GM18868 (cell line): Measurements from ENCODE around the gene BYSL.

Experiments
- ATAC-seq: cut with Tn5 transposase; IDR thresholded peaks from one replicate; pipeline ENCODE4 v1.9.1; 2021; ENCODE audit warnings: mild to moderate bottlenecking, moderate library complexity; ENCODE audit not compliant: unreplicated experiment

Gene BYSL

GRCh38 chr6:41914869-41915530, 6.3 kb upstream of the BYSL start:
- no peak for ATAC-seq

- ATAC-seq, result no peak
Measured at GRCh38 chr6:41917528-41917927, 3.8 kb upstream of the BYSL start.

- no peak for ATAC-seq
Measured at GRCh38 chr6:41921712-41921998, 356 bp downstream of the BYSL start.

- no peak for ATAC-seq
Measured at GRCh38 chr6:41922154-41922553, 855 bp downstream of the BYSL start.

GRCh38 chr6:41927253-41927652, 6.0 kb downstream of the BYSL start:
- no peak for ATAC-seq

GRCh38 chr6:41929924-41930323, 8.6 kb downstream of the BYSL start:
- no peak for ATAC-seq

- no peak for ATAC-seq
Measured at GRCh38 chr6:41931792-41932191, 10.5 kb downstream of the BYSL start.

- no peak for ATAC-seq
Measured at GRCh38 chr6:41932378-41932777, 11.1 kb downstream of the BYSL start.

- ATAC-seq, result no peak
Measured at GRCh38 chr6:41934278-41935192, 13.2 kb downstream of the BYSL start.

GRCh38 chr6:41935193-41935574, 13.9 kb downstream of the BYSL start:
- no peak for ATAC-seq

- no peak for ATAC-seq
Measured at GRCh38 chr6:41935685-41936072, 14.4 kb downstream of the BYSL start.

- peak; percentile 54 for ATAC-seq
Measured at GRCh38 chr6:41936073-41936837, 15.0 kb downstream of the BYSL start.

- ATAC-seq, result no peak
Measured at GRCh38 chr6:41937472-41937860, 16.2 kb downstream of the BYSL start.

GRCh38 chr6:41937861-41938574, 16.7 kb downstream of the BYSL start:
- ATAC-seq, result no peak

- no peak for ATAC-seq
Measured at GRCh38 chr6:41938590-41939175, 17.4 kb downstream of the BYSL start.

GRCh38 chr6:41939176-41939847, 18.0 kb downstream of the BYSL start:
- ATAC-seq, result no peak

GRCh38 chr6:41939848-41940758, 18.8 kb downstream of the BYSL start:
- ATAC-seq, result no peak

- no peak for ATAC-seq
Measured at GRCh38 chr6:41940759-41941279, 19.5 kb downstream of the BYSL start.
